ENCODE results near the gene ROBO4.

ROBO4 gene

GRCh38 chr11:124875401-124875800 lies 22.3 kb downstream of the ROBO4 start:
- in situ Hi-C loops (cut with MboI; ENCODE audit: low sequenced_read_pairs) = no loop called here

- in situ Hi-C loops (cut with MboI; ENCODE audit: low sequenced_read_pairs) = no loop called here
These were observed 23.0 kb downstream of the ROBO4 start for GRCh38 chr11:124874571-124875255.

GRCh38 chr11:124873951-124874350 lies 23.7 kb downstream of the ROBO4 start:
- in situ Hi-C loops (cut with MboI; ENCODE audit: low sequenced_read_pairs) = no loop called here

DNA sequence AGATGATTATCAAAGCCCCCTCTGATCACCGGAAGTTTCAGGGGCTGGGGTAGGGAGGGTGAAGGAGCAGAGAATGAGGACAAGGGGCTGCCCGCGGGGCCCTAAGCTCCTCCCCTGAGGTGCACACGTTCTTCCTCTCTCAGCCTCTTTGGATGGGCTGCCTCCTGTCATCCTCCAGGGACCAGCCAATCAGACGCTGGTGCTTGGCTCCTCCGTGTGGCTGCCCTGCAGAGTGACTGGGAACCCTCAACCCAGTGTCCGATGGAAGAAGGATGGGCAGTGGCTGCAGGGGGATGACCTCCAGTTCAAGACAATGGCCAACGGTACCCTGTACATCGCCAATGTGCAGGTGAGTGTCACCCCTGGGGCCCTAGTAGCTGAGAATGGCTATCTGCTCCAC lies 24.9 kb downstream of the ROBO4 start:
- in situ Hi-C loops (cut with MboI; ENCODE audit: low sequenced_read_pairs) = no loop called here

- in situ Hi-C loops (cut with MboI; ENCODE audit: low sequenced_read_pairs) = no loop called here
These were observed 25.4 kb downstream of the ROBO4 start for GRCh38 chr11:124872280-124872679.

GRCh38 chr11:124870430-124870829 lies 27.2 kb downstream of the ROBO4 start:
- in situ Hi-C loops (cut with MboI; ENCODE audit: low sequenced_read_pairs) = no loop called here

GRCh38 chr11:124869856-124870387 lies 27.7 kb downstream of the ROBO4 start:
- in situ Hi-C loops (cut with MboI; ENCODE audit: low sequenced_read_pairs) = no loop called here

GRCh38 chr11:124869331-124869730 lies 28.3 kb downstream of the ROBO4 start:
- in situ Hi-C loops (cut with MboI; ENCODE audit: low sequenced_read_pairs) = no loop called here

GRCh38 chr11:124868331-124869274 lies 29.1 kb downstream of the ROBO4 start:
- in situ Hi-C loops (cut with MboI; ENCODE audit: low sequenced_read_pairs) = no loop called here

- in situ Hi-C loops (cut with MboI; ENCODE audit: low sequenced_read_pairs) = no loop called here
These were observed 30.0 kb downstream of the ROBO4 start for GRCh38 chr11:124867700-124868099.

- in situ Hi-C loops (cut with MboI; ENCODE audit: low sequenced_read_pairs) = no loop called here
These were observed 31.5 kb downstream of the ROBO4 start for GRCh38 chr11:124865902-124866851.

DNA sequence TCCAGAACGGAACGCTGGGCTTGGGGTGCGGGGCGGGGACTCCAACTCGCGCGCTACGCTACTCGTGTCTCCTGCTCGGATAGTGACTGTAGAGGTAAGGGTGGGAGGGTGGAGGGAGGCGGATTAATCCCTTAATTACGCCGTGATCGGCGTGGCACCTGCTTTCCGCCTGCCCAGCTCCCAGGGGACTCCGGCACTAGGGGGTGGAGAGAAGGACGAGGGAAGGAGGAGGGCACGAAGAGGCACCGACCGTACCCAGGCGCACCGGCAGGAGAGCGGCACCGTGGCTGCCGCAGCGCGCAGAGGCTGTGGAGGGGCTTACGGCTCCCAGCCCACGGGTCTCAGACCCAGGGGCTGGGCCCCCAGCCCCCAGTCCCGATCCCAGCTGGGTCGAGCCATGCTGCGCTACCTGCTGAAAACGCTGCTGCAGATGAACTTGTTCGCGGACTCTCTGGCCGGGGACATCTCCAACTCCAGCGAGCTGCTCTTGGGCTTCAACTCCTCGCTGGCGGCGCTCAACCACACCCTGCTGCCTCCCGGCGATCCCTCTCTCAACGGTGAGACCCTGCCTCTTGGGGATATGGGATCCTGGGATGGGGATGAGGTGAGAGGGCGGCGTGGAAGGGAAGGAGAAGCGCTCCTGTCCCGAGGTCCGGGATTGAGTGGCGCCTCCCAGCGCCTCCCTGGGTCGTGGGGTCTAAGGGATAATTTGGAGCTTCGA lies 32.3 kb downstream of the ROBO4 start, which contains the start of gene ROBO3:
Gene ROBO3 (plus strand): TSS at position 252 of the 721 bp plus-strand sequence. CDS start 146 bp downstream, at position 398.
- in situ Hi-C loops (cut with MboI; ENCODE audit: low sequenced_read_pairs) = no loop called here

DNA sequence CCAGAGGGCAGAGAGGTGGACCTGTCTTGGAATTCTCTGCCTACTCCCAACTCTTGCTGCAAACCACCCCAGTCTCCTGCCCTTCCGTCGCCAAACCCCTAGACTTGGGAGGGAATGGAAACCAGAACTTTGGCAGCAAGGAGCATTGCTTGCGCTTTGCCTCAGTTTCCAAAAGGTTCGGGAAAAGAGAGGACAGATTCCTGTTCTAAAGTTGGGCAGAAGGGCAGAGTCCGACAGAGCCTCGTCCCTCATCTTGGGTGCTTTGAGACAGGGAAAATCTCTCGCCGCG lies 32.8 kb downstream of the ROBO4 start:
- in situ Hi-C loops (cut with MboI; ENCODE audit: low sequenced_read_pairs) = no loop called here

DNA sequence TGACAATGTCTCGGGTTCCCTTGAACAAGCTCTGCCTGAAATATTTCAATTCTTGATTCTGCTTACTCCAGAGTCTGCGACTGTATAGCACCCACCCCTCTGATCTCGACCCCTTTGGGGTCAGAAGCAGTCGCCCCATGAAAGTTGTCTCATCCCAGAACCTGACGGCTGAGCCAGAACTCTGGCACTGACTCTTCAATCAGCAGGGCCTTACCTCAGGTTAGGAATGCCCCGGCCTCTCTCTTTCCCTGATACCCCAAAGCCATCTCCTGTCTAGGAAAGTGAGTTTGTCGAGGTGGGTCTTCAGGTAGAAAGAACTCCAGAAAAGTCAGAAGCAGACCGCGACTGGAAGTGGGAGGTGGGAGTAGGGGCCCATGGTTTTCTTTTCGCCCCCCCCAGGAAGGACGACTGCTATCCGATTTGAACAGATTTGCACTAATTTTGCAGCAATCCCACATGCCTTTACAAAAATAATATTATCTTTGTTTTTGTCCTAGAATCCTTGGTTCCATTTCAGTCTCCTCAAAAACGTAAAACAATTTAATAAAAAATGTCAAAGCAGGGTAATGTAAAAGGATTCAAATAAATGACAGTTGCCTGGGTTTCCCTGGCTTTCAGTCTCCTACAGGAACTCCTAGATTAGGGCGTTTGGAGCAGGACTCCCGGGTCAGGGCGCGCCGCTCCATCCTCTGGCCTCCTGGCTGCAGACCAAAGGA lies 33.3 kb downstream of the ROBO4 start:
- in situ Hi-C loops (cut with MboI; ENCODE audit: low sequenced_read_pairs) = no loop called here

DNA sequence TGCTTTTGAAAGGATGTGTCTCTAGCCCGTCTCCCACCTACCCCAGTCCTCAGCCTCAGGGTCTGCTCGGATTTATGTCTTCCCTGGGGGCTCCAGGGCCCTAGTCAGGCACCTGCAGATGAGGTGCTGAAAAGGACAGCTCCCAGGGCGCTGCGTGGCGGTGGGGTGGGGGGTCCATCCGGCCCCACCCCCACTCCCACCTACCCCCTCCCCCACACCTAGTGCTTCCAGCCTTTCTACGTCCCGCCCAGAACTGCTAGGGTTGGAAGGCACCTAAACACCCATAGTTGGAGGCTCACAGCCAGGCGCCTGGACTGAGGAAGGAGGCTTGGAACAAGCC lies 33.9 kb downstream of the ROBO4 start:
- in situ Hi-C loops (cut with MboI; ENCODE audit: low sequenced_read_pairs) = no loop called here

DNA sequence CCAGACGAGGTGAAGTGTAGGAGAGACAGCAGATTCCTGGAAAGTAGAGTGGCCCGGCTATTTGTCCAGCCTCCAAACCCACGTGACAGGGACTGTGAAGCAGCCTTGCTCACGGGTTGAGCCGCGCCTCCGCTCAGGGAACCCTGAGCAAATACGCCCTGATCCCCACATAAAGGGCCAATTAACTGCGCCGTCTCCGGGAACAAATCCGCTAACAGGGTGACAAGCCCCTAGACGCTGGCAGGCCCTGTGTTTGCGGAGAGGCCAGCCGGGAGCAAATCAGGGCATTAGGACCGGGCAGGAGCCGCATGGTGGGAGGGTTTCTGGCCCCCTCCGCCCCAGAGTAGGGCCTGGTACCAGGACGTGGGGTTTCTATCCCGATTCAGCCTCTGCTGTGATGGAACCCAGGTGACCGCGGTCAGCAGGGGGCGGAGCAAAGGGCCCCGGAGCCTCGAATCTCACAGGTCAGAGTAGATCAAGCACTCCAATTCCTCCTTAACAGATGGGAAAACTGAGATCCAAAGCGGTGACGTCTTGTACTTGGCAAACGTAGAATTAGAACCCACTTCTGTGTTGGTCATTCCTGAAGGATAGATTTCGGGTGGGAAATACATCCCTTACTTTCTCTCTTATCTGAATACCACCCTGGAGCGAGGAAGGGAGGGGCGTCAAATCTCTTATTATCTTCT lies 34.4 kb downstream of the ROBO4 start:
- in situ Hi-C loops (cut with MboI; ENCODE audit: low sequenced_read_pairs) = no loop called here

- in situ Hi-C loops (cut with MboI; ENCODE audit: low sequenced_read_pairs) = no loop called here
These were observed 36.0 kb downstream of the ROBO4 start for GRCh38 chr11:124861670-124862069.

- in situ Hi-C loops (cut with MboI; ENCODE audit: low sequenced_read_pairs) = no loop called here
These were observed 38.5 kb downstream of the ROBO4 start for GRCh38 chr11:124859171-124859570.

GRCh38 chr11:124846070-124846673 lies 51.5 kb downstream of the ROBO4 start:
- in situ Hi-C loops (cut with MboI; ENCODE audit: low sequenced_read_pairs) = loop anchor here (25.0 kb wide), 1 partner anchor 184 kb away; the partner anchor contains the start of genes SIAE and SPA17
